Left lung (tissue), 10 donors: Measurements from ENCODE around the gene NFKB1. TPM values are rescaled to one million over a fixed set of nuclear protein-coding genes. Genes with fewer than 3 reads are reported as not detected.

Experiments
- ATAC-seq: fragments of 200-7000 bp; cut with Tn5 transposase; one replicate; pipeline ENCODE4 v1.9.1; 2020; ENCODE audit warnings: moderate library complexity
- DNase-seq, 4 donors: peaks; one replicate each; pipeline ENCODE4 v3.0.0-alpha.2; 2013 to 2020
- H3K27ac ChIP-seq, 2 donors: fragments of 200-600 bp; sonication (generic) in 1 of 2; one replicate each; pipeline versions ENCODE4 v1.5.0 to v1.8.0; 2020 to 2021
- H3K27me3 ChIP-seq, 2 donors: fragments of 200-600 bp; sonication (generic) in 1 of 2; one replicate each; pipeline versions ENCODE4 v1.5.0 to v1.8.0; 2020 to 2021
- H3K36me3 ChIP-seq, 2 donors: fragments of 200-600 bp; sonication (generic) in 1 of 2; one replicate each; pipeline versions ENCODE4 v1.5.0 to v1.8.0; 2020 to 2021
- H3K4me1 ChIP-seq, 2 donors: fragments of 200-600 bp; one replicate each; pipeline ENCODE4 v1.8.0; 2021
- H3K4me3 ChIP-seq, 2 donors: fragments of 200-600 bp; sonication (generic) in 1 of 2; one replicate each; pipeline versions ENCODE4 v1.5.0 to v1.8.0; 2020 to 2021; ENCODE audit warnings: mild to moderate bottlenecking in 1 of 2
- H3K9me3 ChIP-seq, 2 donors: fragments of 200-600 bp; sonication (generic) in 1 of 2; one replicate each; pipeline versions ENCODE4 v1.5.0 to v1.8.0; 2020 to 2021
- intact Hi-C, 2 donors: fragments of 100-400 bp; cut with DNase I; formaldehyde crosslinking; loops; one replicate each; pipeline versions ENCODE4 v1.11.2 to v1.14.2; 2022
- polyA plus RNA-seq, 6 donors: library from polyadenylated mRNA; unstranded; fragments of 120-200 nt; gene quantifications; one replicate each; pipeline ENCODE4 v1.2.1, GENCODE V29; 2013; ENCODE audit not compliant: insufficient read length in 6 of 6
- total RNA-seq, 2 donors: library from RNA; stranded (reverse); fragmentation: NEBNext Ultra II Directional; extraction: Animal tissue kit (Norgen Biotek cat#: 25700); gene quantifications; one replicate each; pipeline ENCODE4 v1.2.1, GENCODE V29; 2021
- TF ChIP-seq, protein P1 (sequence below), 2 donors: fragments of 200-600 bp; sonication (generic) in 1 of 2; IDR thresholded peaks; one replicate each; pipeline versions ENCODE4 v1.5.0 to v1.8.0; 2021; ENCODE audit warnings: antibody characterized with exemption in 2 of 2
- donor health status: DM: no; HTN: yes; CAD: no.
- donor health status: DM: no; HTN: no; CAD: no.

NFKB1 gene
- total and polyA plus RNA-seq, 8 donors: 34.0 to 57.6 (median 39.2) TPM

GRCh38 chr4:102604222-102604940 is 103.2 kb downstream of the NFKB1 start:
- ATAC-seq (no peak), DNase-seq (no peak)
- Histone ChIP-seq H3K9me3 (no peaks in the 10 kb centered on the region), H3K4me3 (no peak overlapping the region), H3K36me3 (peaks cover 0 to 98% of the 10 kb centered on the region in 2 donors), H3K27me3 (no peaks in the 10 kb centered on the region), H3K4me1 (no peaks in the 10 kb centered on the region), H3K27ac (no peak overlapping the region)
- TF ChIP-seq, protein P1, sequence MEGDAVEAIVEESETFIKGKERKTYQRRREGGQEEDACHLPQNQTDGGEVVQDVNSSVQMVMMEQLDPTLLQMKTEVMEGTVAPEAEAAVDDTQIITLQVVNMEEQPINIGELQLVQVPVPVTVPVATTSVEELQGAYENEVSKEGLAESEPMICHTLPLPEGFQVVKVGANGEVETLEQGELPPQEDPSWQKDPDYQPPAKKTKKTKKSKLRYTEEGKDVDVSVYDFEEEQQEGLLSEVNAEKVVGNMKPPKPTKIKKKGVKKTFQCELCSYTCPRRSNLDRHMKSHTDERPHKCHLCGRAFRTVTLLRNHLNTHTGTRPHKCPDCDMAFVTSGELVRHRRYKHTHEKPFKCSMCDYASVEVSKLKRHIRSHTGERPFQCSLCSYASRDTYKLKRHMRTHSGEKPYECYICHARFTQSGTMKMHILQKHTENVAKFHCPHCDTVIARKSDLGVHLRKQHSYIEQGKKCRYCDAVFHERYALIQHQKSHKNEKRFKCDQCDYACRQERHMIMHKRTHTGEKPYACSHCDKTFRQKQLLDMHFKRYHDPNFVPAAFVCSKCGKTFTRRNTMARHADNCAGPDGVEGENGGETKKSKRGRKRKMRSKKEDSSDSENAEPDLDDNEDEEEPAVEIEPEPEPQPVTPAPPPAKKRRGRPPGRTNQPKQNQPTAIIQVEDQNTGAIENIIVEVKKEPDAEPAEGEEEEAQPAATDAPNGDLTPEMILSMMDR (IDR thresholded peaks at IDR 0.05): no peak
- intact Hi-C loops: no loop called here

GRCh38 chr4:102606261-102606660 is 105.1 kb downstream of the NFKB1 start:
- Histone ChIP-seq H3K27ac (no peak overlapping the region), H3K4me1 (no peaks in the 10 kb centered on the region), H3K36me3 (peaks cover 0 to 98% of the 10 kb centered on the region in 2 donors), H3K4me3 (no peak overlapping the region), H3K27me3 (no peaks in the 10 kb centered on the region), H3K9me3 (no peaks in the 10 kb centered on the region)
- ATAC-seq (no peak), DNase-seq (no peak)
- TF ChIP-seq, protein P1 (IDR thresholded peaks at IDR 0.05): no peak
- intact Hi-C loops: no loop called here

DNA sequence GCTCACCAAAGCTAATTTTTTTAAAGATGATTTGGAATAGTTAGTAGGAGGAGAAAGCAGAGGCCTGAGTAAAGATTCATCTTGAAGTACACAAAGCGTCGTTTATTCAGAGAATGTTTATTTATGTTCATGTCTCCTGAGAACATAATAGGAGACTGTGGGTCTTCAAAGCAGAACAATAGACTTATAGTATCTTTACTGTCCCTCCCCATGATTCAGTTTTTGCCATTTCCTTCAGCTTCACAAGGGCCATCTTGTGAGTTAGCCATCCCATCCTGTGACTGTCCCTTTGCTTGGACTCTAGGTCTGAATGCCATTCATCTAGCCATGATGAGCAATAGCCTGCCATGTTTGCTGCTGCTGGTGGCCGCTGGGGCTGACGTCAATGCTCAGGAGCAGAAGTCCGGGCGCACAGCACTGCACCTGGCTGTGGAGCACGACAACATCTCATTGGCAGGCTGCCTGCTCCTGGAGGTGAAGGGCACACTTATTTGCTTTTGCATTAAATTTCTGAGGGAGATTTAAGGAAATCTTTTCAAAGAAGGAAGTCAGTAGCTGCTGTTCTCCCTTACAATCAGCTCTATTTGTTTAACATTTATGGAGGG is 105.8 kb downstream of the NFKB1 start:
- H3K9me3 ChIP-seq: no peaks in the 10 kb centered on the region
- peaks cover 0 to 98% of the 10 kb centered on the region in 2 donors for H3K36me3 ChIP-seq
- H3K27ac ChIP-seq: no peak overlapping the region
- peaks cover 0 to 3% of the 10 kb centered on the region in 2 donors for H3K4me1 ChIP-seq
- H3K27me3 ChIP-seq: no peaks in the 10 kb centered on the region
- peak in 3 of 4 donors; percentile 54 to 70 (median 68) for DNase-seq
- H3K4me3 ChIP-seq: no peak overlapping the region
- TF ChIP-seq, protein P1 (IDR thresholded peaks at IDR 0.05): no peak
- ATAC-seq: peak; percentile 87
- intact Hi-C loops: no loop called here

DNA sequence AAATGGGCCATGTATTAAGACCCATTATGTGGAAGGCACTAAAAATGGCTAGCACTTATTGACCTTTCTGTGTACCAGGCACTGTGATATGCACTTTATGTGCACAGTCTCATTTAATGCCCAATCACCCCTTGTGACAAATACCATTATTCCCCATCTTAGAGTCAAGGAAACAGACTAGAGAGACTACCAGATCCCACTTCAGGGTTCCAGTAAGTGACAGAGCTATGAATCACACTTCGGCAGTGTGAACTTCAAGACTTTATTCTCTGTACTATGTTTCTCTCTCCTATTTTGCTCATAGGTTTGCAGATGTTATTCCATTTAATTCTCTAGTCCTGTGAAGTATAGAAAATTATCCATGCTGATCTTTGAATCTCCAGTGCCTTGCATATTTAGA is 107.0 kb downstream of the NFKB1 start:
- Histone ChIP-seq H3K4me3 (no peak overlapping the region), H3K27me3 (no peaks in the 10 kb centered on the region), H3K9me3 (no peaks in the 10 kb centered on the region), H3K4me1 (peaks cover 10 to 15% of the 10 kb centered on the region in 2 donors), H3K27ac (no peak overlapping the region), H3K36me3 (peaks cover 0 to 98% of the 10 kb centered on the region in 2 donors)
- intact Hi-C loops: no loop called here
- TF ChIP-seq, protein P1 (IDR thresholded peaks at IDR 0.05): no peak
- DNase-seq (no peak), ATAC-seq (peak; percentile 21)

GRCh38 chr4:102610007-102610406 is 108.8 kb downstream of the NFKB1 start:
- Histone ChIP-seq H3K4me1 (peaks cover 10 to 18% of the 10 kb centered on the region in 2 donors), H3K27me3 (no peaks in the 10 kb centered on the region), H3K4me3 (no peak overlapping the region), H3K27ac (no peak overlapping the region), H3K36me3 (peaks cover 0 to 98% of the 10 kb centered on the region in 2 donors), H3K9me3 (no peaks in the 10 kb centered on the region)
- DNase-seq (no peak), ATAC-seq (no peak)
- TF ChIP-seq, protein P1 (IDR thresholded peaks at IDR 0.05): no peak
- intact Hi-C loops: no loop called here
